Bronchial epithelial cell (primary cell): ENCODE measurements around the gene CAMSAP1. TPM values are rescaled to one million over a fixed set of nuclear protein-coding genes. Genes with fewer than 3 reads are reported as not detected.

Experiments used
- DNase-seq: peaks from one replicate; pipeline ENCODE4 v3.0.0-alpha.2; 2010; ENCODE audit warnings: low read depth
- FAIRE-seq: peaks from 2 replicates; lab custom pipeline; 2011; peaks lifted over from hg19 to GRCh38; lab: Jason Lieb, UNC
- H3K27me3 ChIP-seq: 2 replicates; pipeline ENCODE4 v1.5.1; 2011; ENCODE audit warnings: low read length; ENCODE audit not compliant: control insufficient read depth, insufficient read depth
- H3K36me3 ChIP-seq: 2 replicates; pipeline ENCODE4 v1.5.1; 2011; ENCODE audit warnings: low read length; ENCODE audit not compliant: control insufficient read depth, insufficient read depth
- H3K4me3 ChIP-seq: 2 replicates; pipeline ENCODE4 v1.5.1; 2011; ENCODE audit warnings: mild to moderate bottlenecking, low read depth, low read length, control low read depth
- total RNA-seq: library from RNA; depleted of rRNA; stranded (reverse); fragments of >200 nt; gene quantifications from 2 replicates; pipeline ENCODE4 v1.2.1, GENCODE V29; 2014
- TF ChIP-seq, protein P1 (sequence below): IDR thresholded peaks from 2 replicates; pipeline ENCODE4 v1.5.1; 2011; ENCODE audit warnings: mild to moderate bottlenecking, moderate library complexity, low read length, control low read depth, inconsistent platforms; ENCODE audit not compliant: insufficient read depth, severe bottlenecking

The CAMSAP1 gene
- total RNA-seq, 1 donor from 2014 or later = 23.2 TPM

DNA sequence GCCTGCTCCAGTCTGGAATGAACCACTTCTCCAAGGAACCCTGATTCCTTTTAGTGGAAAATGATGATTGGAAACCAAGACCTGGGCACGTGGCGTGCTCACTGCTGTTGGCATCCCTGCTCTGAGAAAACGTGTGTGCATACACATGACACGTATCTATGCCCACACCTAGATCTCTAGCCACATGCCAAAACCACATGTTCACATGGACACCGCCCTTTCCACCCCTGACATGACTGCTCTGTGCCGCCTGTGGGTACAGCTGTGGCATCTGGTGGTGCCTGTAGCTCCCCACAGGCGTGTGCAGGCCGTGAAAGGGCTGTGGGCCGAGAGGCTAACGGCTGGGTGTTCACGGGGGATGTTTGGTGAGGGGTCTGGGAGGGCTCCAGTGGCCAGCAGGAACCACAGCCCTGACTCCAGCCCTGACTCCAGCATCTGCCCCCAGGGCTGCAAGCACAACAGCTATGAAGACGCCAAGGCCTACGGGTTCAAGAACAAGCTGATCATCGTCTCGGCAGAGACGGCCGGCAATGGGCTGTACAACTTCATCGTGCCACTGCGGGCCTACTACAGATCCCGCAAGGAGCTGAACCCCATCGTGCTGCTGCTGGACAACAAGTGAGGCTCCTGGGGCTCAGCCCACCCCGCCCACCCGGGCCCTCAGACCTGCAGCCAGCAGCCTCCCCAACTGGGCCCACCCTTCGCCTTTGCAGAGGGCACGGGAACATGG lies 130.3 kb downstream of the CAMSAP1 start:
- Histone ChIP-seq H3K36me3 (no peaks in the 10 kb centered on the region), H3K27me3 (no peaks in the 10 kb centered on the region), H3K4me3 (no peak overlapping the region)
- TF ChIP-seq, protein P1, sequence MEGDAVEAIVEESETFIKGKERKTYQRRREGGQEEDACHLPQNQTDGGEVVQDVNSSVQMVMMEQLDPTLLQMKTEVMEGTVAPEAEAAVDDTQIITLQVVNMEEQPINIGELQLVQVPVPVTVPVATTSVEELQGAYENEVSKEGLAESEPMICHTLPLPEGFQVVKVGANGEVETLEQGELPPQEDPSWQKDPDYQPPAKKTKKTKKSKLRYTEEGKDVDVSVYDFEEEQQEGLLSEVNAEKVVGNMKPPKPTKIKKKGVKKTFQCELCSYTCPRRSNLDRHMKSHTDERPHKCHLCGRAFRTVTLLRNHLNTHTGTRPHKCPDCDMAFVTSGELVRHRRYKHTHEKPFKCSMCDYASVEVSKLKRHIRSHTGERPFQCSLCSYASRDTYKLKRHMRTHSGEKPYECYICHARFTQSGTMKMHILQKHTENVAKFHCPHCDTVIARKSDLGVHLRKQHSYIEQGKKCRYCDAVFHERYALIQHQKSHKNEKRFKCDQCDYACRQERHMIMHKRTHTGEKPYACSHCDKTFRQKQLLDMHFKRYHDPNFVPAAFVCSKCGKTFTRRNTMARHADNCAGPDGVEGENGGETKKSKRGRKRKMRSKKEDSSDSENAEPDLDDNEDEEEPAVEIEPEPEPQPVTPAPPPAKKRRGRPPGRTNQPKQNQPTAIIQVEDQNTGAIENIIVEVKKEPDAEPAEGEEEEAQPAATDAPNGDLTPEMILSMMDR = no peak
- FAIRE-seq (no peak), DNase-seq (no peak)

- Histone ChIP-seq H3K27me3 (no peaks in the 10 kb centered on the region), H3K36me3 (no peaks in the 10 kb centered on the region), H3K4me3 (no peak overlapping the region)
- no peak for DNase-seq
- TF ChIP-seq, protein P1 = no peak
- FAIRE-seq = no peak
Observed at GRCh38 chr9:135775911-135776310, 131.4 kb downstream of the CAMSAP1 start.

DNA sequence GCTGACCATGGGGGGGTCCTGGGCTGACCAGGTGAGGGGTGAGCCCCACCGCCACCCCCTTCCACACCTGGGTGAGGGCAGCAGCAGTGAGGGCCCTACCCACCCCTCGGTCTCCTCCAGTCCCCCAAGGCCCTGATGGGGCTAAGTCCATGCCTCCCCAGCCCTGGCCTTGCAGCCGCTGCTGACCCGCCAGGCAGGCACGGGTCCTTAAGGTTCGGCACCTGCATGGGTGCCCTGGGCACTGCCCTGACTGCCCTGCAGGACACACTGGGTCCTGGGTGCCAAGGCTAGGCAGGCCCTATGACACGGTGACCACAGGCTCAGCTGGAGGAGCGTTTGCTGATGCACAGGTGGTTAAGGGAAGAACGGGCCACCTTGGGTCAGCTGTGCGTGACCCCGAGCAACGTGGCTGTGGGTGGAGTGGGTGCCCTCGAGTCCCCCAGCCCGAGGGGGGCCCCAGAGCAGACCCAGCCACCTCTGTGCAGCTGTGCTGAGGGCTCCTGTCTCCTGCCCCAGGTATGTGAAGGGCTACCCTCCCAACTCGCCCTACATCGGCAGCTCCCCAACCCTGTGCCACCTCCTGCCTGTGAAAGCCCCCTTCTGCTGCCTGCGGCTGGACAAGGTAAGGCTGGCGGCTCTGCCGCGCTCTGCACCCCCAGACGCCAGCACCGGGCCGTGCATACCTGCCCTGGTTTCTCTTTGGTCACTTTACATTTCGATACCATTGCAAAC lies 132.4 kb downstream of the CAMSAP1 start:
- no peak overlapping the region for H3K4me3 ChIP-seq
- no peaks in the 10 kb centered on the region for H3K27me3 ChIP-seq
- TF ChIP-seq, protein P1 = no peak
- no peaks in the 10 kb centered on the region for H3K36me3 ChIP-seq
- DNase-seq (no peak), FAIRE-seq (no peak)

- TF ChIP-seq, protein P1 = no peak
- Histone ChIP-seq H3K36me3 (no peaks in the 10 kb centered on the region), H3K27me3 (no peaks in the 10 kb centered on the region), H3K4me3 (no peak overlapping the region)
- FAIRE-seq = peak; percentile 98
- DNase-seq = no peak
Observed at GRCh38 chr9:135774239-135774747, 133.1 kb downstream of the CAMSAP1 start.

- Histone ChIP-seq H3K4me3 (no peak overlapping the region), H3K36me3 (no peaks in the 10 kb centered on the region), H3K27me3 (no peaks in the 10 kb centered on the region)
- TF ChIP-seq, protein P1 = no peak
- FAIRE-seq = no peak
- no peak for DNase-seq
Observed at GRCh38 chr9:135773530-135774238, 133.7 kb downstream of the CAMSAP1 start.
